Measurements from ENCODE around the gene CBR3.

CBR3 gene

DNA sequence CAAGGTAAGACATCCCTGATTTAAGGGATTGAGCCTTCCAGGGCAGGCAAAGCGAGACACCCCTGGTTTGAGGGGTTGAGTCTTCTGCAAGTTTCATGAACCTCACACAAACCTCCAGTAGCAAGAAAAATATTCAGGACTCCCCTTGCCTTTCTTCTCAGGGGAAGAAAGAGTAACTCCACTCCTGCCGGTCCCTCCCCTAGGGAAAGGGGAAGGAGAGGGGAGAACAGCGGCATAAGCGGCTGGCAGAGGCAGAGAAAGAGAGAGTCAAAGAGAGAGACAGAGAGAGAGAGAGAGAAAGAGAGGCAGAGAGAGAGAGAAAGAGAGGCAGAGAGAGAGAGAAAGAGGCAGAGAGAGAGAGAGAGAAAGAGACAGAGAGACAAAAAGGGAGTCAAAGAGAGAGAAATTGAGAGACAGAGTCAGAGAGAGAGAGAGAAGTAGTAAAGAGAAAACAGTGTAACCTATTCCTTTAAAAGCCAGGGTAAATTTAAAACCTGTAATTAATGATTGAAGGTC, 29.5 kb upstream of the CBR3 start:
- no peak overlapping the region for H3K4me3 ChIP-seq (ENCODE audit: low read length)
- TF ChIP-seq, protein P1, sequence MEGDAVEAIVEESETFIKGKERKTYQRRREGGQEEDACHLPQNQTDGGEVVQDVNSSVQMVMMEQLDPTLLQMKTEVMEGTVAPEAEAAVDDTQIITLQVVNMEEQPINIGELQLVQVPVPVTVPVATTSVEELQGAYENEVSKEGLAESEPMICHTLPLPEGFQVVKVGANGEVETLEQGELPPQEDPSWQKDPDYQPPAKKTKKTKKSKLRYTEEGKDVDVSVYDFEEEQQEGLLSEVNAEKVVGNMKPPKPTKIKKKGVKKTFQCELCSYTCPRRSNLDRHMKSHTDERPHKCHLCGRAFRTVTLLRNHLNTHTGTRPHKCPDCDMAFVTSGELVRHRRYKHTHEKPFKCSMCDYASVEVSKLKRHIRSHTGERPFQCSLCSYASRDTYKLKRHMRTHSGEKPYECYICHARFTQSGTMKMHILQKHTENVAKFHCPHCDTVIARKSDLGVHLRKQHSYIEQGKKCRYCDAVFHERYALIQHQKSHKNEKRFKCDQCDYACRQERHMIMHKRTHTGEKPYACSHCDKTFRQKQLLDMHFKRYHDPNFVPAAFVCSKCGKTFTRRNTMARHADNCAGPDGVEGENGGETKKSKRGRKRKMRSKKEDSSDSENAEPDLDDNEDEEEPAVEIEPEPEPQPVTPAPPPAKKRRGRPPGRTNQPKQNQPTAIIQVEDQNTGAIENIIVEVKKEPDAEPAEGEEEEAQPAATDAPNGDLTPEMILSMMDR (IDR thresholded peaks at IDR 0.05; ENCODE audit: insufficient read depth, low read depth, low read length, missing control alignments), result no peak

DNA sequence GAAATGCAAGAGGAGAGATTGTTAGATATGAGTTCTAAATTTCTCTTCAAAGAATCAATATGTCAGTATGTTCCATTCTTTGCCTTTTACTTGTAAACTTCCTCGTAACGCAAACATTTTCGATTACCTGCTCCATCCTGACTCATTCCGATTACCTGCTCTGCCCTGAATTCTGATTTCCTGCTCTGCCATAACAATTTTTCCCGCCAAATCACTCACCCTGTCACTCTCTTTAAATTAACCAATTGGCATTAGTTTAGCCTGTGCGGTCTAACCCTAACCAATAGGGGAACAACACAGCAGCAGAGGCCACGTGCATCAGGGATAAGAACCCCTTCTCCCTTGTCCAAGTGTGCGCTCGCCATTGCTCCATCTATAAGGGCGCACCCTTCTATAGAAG, 25.0 kb upstream of the CBR3 start:
- no peak overlapping the region for H3K4me3 ChIP-seq (ENCODE audit: low read length)
- TF ChIP-seq, protein P1 (IDR thresholded peaks at IDR 0.05; ENCODE audit: insufficient read depth, low read depth, low read length, missing control alignments), result no peak
- DNase-seq (ENCODE audit: low read depth), result no peak

More for the DNA sequence above, 29.5 kb upstream of the CBR3 start:
- DNase-seq (ENCODE audit: low read depth), result no peak

DNA sequence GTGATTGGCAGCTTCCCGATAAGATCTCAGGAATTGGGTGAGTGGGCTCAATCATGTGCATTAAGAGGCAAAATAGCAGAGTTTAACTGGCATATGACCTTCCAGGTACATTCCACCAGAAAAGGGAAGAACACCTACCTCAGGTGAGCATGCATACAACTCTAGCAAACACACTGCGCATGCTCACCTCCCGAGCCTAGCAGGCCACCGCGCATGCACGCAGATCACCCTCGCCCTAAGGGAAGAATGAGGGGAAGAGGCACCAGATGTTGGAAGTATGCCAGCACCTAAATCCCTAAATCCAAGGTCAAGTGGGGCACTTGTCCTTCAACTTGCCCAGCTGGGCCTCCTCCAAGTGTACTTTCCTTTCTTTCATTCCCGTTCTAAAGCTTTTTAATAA, 23.6 kb upstream of the CBR3 start:
- TF ChIP-seq, protein P1 (IDR thresholded peaks at IDR 0.05; ENCODE audit: insufficient read depth, low read depth, low read length, missing control alignments), result no peak
- H3K4me3 ChIP-seq (ENCODE audit: low read length), result no peak overlapping the region
- no peak for DNase-seq (ENCODE audit: low read depth)

DNA sequence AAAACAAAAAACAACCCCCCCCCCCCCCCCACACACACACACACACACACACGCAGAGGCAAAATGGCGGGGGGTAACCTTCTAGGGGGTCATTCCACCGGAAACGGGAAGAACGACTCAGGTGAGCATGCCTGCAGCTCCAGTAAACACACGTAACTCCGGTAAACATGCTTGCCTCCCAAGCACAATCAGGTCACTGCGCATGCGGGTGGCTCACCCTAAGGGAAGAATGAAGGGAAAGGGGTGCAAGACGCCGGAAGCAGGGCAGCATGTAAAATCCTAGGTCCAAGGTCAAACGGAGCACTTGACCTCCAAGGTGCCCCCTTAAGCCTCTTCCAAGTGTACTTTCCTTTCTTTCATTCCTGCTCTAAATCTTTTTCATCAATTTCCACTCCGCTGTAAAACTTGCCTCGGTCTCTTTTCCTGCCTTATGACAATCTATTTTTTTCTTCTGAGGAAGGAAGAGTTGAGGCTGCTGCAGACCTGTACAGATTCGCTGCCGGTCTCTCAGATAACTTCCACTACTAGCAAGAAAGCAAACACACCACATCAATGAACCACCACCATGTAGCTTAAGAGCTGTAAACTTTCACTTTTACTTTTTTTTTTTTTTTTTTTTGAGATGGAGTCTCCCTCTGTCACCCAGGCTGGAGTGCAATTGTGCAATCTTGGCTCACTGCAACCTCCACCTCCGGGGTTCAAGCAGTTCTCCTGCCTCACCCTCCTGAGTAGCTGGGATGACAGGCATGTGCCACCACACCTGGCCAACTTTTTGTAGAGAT, 21.0 kb upstream of the CBR3 start:
- TF ChIP-seq, protein P1 (IDR thresholded peaks at IDR 0.05; ENCODE audit: insufficient read depth, low read depth, low read length, missing control alignments), result no peak
- peak overlapping the region; percentile 23 for H3K4me3 ChIP-seq (ENCODE audit: low read length)
- peak; percentile 66 for DNase-seq (ENCODE audit: low read depth)

DNA sequence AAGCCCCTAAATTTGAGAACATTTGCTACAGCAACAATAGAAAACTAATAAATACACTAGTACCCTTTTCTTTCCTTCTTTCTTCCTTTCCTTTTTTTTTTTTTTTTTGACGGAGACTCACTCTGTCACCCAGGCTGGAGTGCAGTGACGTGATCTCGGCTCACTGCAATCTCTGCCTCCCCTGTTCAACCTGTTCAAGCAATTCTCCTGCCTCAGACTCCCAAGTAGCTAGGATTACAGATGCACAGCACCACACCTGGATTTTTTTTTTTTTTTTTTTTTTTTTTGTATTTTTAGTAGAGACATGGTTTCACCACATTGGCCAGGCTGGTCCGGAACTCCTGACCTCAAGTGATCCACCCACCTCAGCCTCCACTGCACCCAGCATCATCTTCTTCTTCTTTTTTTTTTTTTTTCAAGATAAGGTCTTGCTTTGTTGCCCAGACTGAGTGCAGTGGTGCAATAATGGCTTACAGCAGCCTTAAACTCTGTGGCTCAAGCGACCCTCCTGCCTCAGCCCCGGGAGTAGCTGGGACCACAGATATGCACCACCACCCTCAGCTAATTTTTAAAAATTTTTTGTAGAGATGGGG, 19.6 kb upstream of the CBR3 start:
- DNase-seq (ENCODE audit: low read depth), result no peak
- no peak overlapping the region for H3K4me3 ChIP-seq (ENCODE audit: low read length)
- TF ChIP-seq, protein P1 (IDR thresholded peaks at IDR 0.05; ENCODE audit: insufficient read depth, low read depth, low read length, missing control alignments), result no peak

DNA sequence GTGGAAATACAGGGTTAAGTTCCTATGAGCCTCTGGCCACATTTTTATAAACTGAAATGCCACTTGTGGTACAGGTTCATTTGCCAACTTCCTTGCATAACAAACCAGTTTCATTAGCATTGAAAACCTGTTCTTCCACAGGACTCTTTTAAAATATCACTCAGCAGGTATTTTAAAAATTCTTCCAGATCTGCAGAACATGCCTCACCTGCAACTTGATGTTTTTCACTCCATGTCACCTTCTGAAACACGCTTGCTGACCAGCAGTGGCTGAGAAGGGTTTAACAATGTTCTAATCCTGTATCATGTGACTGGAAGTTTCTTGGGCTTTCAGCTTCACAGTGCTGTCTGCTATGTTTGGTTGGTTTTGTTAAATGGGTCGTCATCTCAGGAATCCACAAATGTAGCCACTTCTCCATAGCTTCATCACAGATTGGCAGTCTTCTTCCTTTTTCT, 17.6 kb upstream of the CBR3 start:
- TF ChIP-seq, protein P1 (IDR thresholded peaks at IDR 0.05; ENCODE audit: insufficient read depth, low read depth, low read length, missing control alignments), result no peak
- DNase-seq (ENCODE audit: low read depth), result peak; percentile 77
- H3K4me3 ChIP-seq (ENCODE audit: low read length), result no peak overlapping the region

All from epithelial cell of esophagus (primary cell).